GF-D8 (cell line): ENCODE measurements around the gene PERM1.
"Not testable (repeated sequence)": the region's sequence is repeated elsewhere in the genome, so short reads cannot be mapped to it uniquely, and the experiment has no call there.

Source experiments
- DNase-seq: peaks from one replicate; lab custom pipeline; 2025; lab: John Stamatoyannopoulos, UW

Gene PERM1

DNA sequence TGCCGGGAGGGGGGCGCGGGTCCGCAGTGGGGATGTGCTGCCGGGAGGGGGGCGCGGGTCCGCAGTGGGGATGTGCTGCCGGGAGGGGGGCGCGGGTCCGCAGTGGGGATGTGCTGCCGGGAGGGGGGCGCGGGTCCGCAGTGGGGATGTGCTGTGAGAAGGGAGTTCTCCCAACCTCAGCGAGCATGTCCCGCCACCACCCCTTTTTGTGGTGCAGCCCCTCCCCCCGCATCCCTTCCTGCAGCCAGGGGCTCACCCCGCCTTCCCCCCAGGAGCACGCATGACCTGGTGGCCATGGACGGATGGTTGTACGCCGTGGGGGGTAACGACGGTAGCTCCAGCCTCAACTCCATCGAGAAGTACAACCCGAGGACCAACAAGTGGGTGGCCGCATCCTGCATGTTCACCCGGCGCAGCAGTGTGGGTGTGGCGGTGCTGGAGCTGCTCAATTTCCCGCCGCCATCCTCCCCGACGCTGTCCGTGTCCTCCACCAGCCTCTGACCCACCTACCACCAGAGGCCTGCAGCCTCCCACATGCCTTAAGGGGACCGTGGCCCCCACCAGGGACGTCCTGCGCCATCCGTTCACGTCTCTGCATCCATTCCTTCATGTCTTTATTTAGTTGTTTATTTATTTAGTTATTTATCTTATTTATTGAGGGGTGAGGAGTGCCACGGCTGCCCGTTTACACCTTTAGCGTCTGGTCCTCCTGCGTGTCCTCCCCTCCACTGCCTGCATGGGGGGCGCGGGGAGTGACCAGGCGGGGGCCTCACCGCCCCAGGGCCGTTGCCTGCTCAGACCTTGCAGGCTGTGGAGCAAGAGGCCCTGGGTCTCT, 17.0 kb downstream of the PERM1 start:
- no peak for DNase-seq

- no peak for DNase-seq
Observed at GRCh38 chr1:963746-964525, 18.0 kb downstream of the PERM1 start.

DNA sequence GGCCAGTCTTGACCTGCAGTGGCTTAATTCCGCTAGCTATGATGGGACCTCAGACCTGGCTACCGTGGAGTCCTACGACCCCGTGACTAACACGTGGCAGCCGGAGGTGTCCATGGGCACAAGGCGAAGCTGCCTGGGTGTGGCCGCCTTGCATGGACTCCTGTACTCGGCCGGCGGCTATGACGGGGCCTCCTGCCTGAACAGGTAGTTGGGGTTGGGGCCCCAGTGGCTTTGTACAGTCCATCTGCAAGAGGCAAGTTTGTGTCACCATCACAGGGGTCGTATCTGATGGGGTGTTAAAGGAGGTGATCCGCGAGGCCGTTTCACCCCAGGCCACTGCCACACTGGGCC, 18.6 kb downstream of the PERM1 start:
- DNase-seq, result no peak

DNA sequence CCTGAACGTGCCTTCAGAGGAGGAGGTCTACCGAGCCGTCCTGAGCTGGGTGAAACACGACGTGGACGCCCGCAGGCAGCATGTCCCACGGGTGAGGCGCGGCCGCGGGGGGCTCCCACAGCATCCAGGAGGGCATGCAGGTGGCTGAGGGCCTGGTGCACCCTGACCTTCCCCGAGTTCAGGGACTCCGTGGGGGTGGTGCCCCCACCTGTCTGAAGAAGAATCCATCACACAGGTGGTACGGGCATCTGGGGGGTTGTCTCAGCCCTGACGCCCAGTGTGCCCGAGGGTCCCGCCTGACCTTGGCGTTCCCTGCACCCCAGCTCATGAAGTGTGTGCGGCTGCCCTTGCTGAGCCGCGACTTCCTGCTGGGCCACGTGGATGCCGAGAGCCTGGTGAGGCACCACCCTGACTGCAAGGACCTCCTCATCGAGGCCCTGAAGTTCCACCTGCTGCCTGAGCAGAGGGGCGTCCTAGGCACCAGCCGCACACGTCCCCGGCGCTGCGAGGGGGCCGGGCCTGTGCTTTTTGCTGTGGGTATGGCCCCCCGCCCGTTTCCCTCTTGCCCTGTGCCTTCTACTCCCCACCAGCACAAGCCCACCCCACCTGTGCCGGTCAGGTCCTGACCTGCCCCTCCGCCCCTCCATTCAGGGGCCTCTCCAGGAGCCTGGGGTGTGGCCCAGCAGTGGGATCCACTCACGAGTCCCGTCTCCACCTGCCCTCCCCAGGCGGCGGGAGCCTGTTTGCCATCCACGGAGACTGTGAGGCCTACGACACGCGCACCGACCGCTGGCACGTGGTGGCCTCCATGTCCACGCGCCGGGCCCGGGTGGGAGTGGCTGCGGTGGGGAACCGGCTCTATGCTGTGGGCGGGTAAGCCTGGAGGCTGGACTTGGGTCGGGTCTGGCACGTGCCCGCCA, 19.3 kb downstream of the PERM1 start:
- DNase-seq, result no peak

DNA sequence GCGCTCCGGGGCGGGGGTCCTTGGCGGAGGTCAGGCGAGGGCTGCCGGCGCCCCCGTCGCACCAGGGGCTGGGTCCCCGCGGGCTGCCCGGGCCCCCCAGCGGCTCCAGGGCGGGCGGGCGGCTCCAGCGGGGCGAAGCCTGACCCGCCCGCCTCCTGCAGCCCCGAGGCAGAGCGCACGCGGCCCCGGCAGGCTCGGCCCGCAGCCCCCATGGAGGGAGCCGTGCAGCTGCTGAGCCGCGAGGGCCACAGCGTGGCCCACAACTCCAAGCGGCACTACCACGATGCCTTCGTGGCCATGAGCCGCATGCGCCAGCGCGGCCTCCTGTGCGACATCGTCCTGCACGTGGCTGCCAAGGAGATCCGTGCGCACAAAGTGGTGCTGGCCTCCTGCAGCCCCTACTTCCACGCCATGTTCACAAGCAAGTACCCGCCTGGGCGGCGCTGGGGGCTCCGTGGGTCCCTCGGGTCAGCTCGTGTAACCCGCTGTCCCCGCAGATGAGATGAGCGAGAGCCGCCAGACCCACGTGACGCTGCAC, 20.7 kb downstream of the PERM1 start:
- DNase-seq, result no peak

- DNase-seq, result peak; percentile 26
Observed at GRCh38 chr1:960363-961131, 21.3 kb downstream of the PERM1 start, which contains the start of gene KLHL17. Gene KLHL17 (plus strand): TSS chr1:960584. CDS start chr1:960694, 110 bp downstream.

GRCh38 chr1:959731-960362, 22.0 kb downstream of the PERM1 start:
- no peak for DNase-seq

DNA sequence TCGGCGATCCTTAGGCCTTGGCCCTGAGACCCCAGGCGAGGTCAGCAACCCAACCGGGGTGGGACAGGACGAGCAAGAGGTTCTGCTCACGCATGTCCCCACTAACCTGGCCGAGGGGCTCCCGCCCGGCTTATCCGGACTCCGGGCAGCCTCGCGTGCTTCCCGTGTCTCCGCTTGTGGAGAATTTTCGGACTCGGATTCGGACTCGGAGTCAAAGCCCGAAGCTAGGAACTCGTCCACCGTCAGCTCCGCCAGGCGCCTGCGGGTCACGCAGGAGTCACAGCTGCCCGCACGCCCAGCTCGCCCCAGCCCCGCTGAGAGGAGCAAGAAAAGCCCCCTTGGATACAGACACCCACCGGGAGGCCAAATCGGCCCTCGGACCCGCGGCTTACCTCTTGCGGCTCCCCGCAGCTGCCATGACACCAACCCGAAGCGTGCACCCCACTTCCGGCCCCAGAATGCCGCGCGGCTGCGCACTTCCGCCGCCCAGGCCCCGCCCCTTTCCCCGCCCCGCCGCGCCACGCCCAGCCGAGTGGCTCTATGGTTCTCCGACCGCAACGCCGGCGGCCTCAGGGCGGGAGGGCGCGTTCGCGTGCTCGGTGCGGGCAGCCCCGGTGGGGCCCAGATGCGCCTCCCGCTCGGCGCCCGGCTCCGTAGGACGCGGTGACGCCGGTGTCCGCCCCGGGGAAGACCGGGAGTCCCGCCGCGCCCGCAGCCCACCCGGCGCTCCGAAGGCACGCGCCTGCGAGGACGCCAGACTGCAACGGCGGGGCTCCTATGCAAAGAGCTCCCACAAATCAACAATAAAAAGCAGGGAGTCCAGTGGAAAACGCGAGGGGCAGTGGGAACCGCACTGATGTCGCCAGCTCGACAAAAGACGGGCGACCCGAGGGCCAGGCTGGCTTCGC, 22.8 kb downstream of the PERM1 start, which contains the start of gene NOC2L:
NOC2L (minus strand) TSS at position 434 of the 908 bp plus-strand sequence; CDS start at position 418, 16 bp downstream.
- peak; percentile 70 for DNase-seq

DNA sequence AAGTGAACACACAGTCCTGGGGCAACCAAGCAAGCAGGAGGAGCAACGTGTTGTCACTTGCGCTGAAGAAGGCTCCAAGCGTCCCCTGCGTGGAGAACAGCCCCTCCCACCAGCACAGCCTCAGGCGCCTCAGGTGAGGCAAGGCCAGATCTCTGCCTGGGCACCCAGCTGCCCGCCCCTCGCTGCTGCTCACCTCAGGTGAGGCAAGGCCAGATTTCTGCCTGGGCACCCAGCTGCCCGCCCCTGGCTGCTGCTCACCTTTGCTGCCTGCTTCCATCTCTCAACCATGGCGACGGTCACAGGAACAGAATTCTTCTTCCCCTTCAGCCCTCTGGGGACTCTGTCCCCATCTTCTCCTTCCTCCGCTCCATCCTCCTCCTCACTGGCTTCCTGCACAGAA, 25.3 kb downstream of the PERM1 start:
- DNase-seq, result no peak

DNA sequence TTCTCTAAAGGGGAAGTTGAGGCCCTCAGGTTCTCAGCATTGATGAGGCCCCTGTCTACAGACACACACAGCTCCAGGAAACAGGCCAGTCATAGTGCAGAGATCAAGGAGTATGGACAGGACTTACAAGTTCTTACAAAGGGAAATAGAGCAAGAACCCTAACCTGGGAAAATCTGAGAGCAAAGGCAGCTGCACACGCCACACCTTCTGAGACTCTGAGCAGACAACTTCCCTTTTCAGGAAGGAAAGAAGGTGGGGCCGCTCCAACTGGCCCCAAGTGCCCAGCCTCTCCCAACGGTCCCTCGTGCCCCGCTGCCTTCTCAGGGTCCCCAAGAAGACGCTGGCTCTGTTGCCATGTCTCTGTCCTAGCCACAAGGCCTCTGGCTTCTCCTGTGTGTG, 26.4 kb downstream of the PERM1 start:
- DNase-seq, result peak; percentile 5

DNA sequence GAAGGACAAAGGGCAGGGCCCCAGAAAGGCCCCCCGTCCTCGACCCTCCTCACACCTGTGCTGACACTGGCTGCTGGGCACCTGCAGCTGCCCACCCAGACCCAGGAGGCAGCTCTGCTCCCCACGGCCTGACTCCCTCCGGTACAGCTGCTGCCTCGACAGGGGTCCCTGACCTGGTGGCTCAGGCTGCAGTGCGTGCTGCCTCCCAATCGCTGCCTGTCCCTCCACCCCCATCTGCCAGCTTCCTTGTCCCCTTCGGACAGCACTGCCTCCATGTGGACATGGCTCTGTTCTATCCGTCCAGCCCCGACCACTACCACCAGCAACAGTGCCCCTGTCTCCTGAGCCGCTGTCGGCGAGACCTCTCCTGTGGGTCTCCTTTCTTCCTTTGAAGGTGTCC, 27.0 kb downstream of the PERM1 start:
- DNase-seq, result no peak

- DNase-seq, result no peak
Observed at GRCh38 chr1:953524-954320, 28.2 kb downstream of the PERM1 start.

GRCh38 chr1:952603-953002, 29.3 kb downstream of the PERM1 start:
- no peak for DNase-seq

- no peak for DNase-seq
Observed at GRCh38 chr1:952201-952600, 29.7 kb downstream of the PERM1 start.

GRCh38 chr1:951364-951763, 30.5 kb downstream of the PERM1 start:
- no peak for DNase-seq

GRCh38 chr1:950881-951280, 31.0 kb downstream of the PERM1 start:
- no peak for DNase-seq

- no peak for DNase-seq
Observed at GRCh38 chr1:950268-950667, 31.6 kb downstream of the PERM1 start.

- DNase-seq, result no peak
Observed at GRCh38 chr1:947958-948357, 33.9 kb downstream of the PERM1 start.

- not testable (repeated sequence) for DNase-seq
Observed at GRCh38 chr1:946811-947210, 35.1 kb downstream of the PERM1 start.
